Colonic mucosa (tissue), 4 donors: ENCODE measurements around the gene BTBD7. TPM values are rescaled to one million over a fixed set of nuclear protein-coding genes. Genes with fewer than 3 reads are reported as not detected.

ENCODE experiments used
- DNase-seq: peaks from one replicate; pipeline ENCODE4 v3.0.0-alpha.2; 2020
- H3K27ac ChIP-seq: fragments of 200-600 bp; one replicate; pipeline ENCODE4 v1.8.0; 2021
- H3K27me3 ChIP-seq: fragments of 200-600 bp; one replicate; pipeline ENCODE4 v1.8.0; 2021
- H3K36me3 ChIP-seq: fragments of 200-600 bp; one replicate; pipeline ENCODE4 v1.8.0; 2021
- H3K4me1 ChIP-seq: fragments of 200-600 bp; one replicate; pipeline ENCODE4 v1.8.0; 2021; ENCODE audit warnings: mild to moderate bottlenecking
- H3K4me3 ChIP-seq: fragments of 200-600 bp; one replicate; pipeline ENCODE4 v1.8.0; 2021
- H3K9ac ChIP-seq, 2 donors: one replicate each; pipeline ENCODE4 v1.7.0; 2013; ENCODE audit warnings: control low read depth in 2 of 2, low read depth in 2 of 2, low read length in 2 of 2
- H3K9me3 ChIP-seq: fragments of 200-600 bp; one replicate; pipeline ENCODE4 v1.8.0; 2021
- CTCF ChIP-seq: fragments of 200-600 bp; IDR thresholded peaks from one replicate; pipeline ENCODE4 v1.8.0; 2022; ENCODE audit warnings: antibody characterized with exemption, mild to moderate bottlenecking
- intact Hi-C: fragments of 100-400 bp; cut with DNase I; formaldehyde crosslinking; loops from one replicate; pipeline ENCODE4 v1.14.1; 2022
- total RNA-seq, 2 donors: library from RNA; stranded (reverse); fragmentation: NEBNext Ultra II Directional in 1 of 2; extraction: Animal tissue kit (Norgen Biotek cat#: 25700) in 1 of 2; gene quantifications; one replicate each; pipeline ENCODE4 v1.2.1, GENCODE V29; 2021
- donor health status: healthy.
- donor health status: DM: no; HTN: no; CAD: no.
- donor health status: DM: no; HTN: no; CAD: no.

Gene BTBD7
- total RNA-seq, 2 donors from 2014 or later = 31.8 to 35.5 TPM

- no peak for TF ChIP-seq CTCF
- no peaks in the 10 kb centered on the region for H3K4me1 ChIP-seq
- H3K9ac ChIP-seq = no peak overlapping the region
- no peak overlapping the region for H3K27ac ChIP-seq
- intact Hi-C loops = no loop called here
- H3K4me3 ChIP-seq = no peak overlapping the region
- no peaks in the 10 kb centered on the region for H3K36me3 ChIP-seq
- no peaks in the 10 kb centered on the region for H3K9me3 ChIP-seq
- no peak for DNase-seq
- no peaks in the 10 kb centered on the region for H3K27me3 ChIP-seq
Measured at GRCh38 chr14:93285044-93285443, 47.8 kb downstream of the BTBD7 start.

DNA sequence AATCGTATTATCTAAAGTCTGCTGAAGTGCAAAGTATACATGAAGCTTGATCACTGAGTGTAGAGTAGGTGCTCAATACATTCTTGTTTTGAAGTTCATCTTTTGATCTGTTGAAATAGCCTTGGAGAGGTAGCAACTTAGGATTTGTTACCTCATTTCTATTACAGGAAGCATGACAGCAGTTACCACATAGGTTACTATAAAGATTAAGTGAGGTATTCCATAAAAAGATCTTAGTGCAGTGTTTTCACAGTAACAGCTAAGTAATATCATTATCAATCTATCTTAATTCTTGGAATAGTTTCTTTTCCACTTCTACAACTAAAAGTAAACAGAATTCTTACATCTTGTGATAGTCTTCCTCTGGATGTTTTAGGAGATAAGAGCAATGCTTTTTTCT lies 50.9 kb downstream of the BTBD7 start:
- H3K4me1 ChIP-seq = no peaks in the 10 kb centered on the region
- no peak overlapping the region for H3K4me3 ChIP-seq
- H3K27ac ChIP-seq = no peak overlapping the region
- no peaks in the 10 kb centered on the region for H3K36me3 ChIP-seq
- H3K9me3 ChIP-seq = no peaks in the 10 kb centered on the region
- intact Hi-C loops = no loop called here
- H3K9ac ChIP-seq = no peak overlapping the region
- DNase-seq = no peak
- no peak for TF ChIP-seq CTCF
- H3K27me3 ChIP-seq = no peaks in the 10 kb centered on the region

- Histone ChIP-seq H3K27ac (no peak overlapping the region), H3K27me3 (no peaks in the 10 kb centered on the region), H3K9me3 (no peaks in the 10 kb centered on the region), H3K36me3 (no peaks in the 10 kb centered on the region), H3K4me3 (no peak overlapping the region), H3K9ac (no peak overlapping the region), H3K4me1 (no peaks in the 10 kb centered on the region)
- intact Hi-C loops = no loop called here
- TF ChIP-seq CTCF = no peak
- no peak for DNase-seq
Measured at GRCh38 chr14:93280743-93281142, 52.1 kb downstream of the BTBD7 start.

DNA sequence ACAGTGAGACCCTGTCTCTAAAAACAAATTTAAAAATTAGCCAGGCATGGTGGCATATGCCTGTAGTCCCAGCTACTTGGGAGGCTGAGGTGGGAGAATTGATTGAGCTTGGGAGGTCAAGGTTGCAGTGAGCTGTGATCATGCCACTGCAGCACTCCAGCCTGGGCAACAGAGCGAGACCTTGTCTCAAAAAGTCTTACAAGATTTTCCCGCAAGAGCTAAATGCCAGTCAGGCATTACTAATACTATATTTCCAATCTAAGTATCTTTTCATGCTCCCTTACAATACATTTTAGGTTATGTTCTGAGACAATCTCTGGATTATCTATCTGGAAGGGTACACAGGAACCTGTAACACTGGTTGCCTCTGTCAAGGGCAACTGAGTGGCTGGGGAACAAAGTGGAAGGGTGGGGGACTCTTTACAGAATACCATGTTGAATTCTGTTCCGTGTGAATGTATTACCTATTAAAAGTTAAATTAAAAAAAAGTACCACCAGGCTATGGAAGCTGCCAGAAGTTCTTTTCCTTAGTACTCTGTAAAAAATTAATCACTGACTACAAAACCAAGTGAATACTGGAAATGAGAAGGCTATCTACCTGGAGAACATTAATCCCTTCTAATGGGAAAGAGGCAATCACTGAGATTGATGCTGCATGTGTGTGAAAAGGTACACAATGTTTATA lies 56.7 kb downstream of the BTBD7 start:
- no peaks in the 10 kb centered on the region for H3K4me1 ChIP-seq
- H3K9me3 ChIP-seq = no peaks in the 10 kb centered on the region
- no peak overlapping the region for H3K4me3 ChIP-seq
- no peak for DNase-seq
- intact Hi-C loops = no loop called here
- no peak overlapping the region for H3K27ac ChIP-seq
- H3K36me3 ChIP-seq = no peaks in the 10 kb centered on the region
- TF ChIP-seq CTCF = no peak
- no peaks in the 10 kb centered on the region for H3K27me3 ChIP-seq
- H3K9ac ChIP-seq = no peak overlapping the region

DNA sequence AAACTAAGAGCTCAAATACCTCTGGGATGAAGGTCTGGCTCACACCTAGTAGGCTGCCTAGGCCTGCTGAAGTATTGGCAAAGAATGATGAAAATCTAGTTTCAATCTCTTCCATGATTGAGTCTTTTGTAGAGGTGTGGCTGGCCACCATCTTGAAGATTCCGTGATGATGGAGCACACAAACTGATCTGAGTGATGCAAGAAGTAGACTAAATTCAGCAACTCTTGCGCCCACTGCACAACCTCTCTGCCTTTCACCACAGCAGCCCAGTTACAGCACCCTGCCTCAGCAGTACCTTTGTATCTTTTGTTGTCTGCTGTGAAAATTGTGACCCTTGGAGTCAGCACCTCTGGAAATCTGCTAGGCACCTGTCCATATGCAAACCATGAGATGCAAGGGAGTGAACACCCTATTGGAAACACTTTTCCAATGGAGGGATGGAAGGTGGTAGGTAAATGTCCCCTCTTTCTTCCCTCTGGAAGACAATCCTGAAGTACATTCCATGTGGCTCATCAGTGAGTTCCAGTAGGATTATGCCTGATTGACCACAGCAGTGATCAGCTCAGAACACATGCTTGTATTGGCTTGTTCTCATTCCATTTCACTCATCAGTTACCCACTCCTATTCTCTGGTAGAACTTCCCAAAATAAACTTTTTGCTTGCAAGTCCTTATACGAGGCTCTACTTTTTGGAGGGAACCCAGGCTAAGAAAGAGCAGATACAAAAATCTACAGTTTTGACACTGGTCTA lies 58.6 kb downstream of the BTBD7 start:
- Histone ChIP-seq H3K4me1 (no peaks in the 10 kb centered on the region), H3K36me3 (no peaks in the 10 kb centered on the region), H3K4me3 (no peak overlapping the region), H3K9me3 (no peaks in the 10 kb centered on the region), H3K27ac (no peak overlapping the region), H3K27me3 (no peaks in the 10 kb centered on the region), H3K9ac (no peak overlapping the region)
- no peak for TF ChIP-seq CTCF
- intact Hi-C loops = no loop called here
- no peak for DNase-seq
